ENCODE measurements around the gene INPP5F. TPM values are rescaled to one million over a fixed set of nuclear protein-coding genes. Genes with fewer than 3 reads are reported as not detected.

The INPP5F gene
- total and polyA plus RNA-seq, 2 donors (not counting 1 experiment from before 2014, with no cell fraction given), result 11.2 to 37.5 TPM

DNA sequence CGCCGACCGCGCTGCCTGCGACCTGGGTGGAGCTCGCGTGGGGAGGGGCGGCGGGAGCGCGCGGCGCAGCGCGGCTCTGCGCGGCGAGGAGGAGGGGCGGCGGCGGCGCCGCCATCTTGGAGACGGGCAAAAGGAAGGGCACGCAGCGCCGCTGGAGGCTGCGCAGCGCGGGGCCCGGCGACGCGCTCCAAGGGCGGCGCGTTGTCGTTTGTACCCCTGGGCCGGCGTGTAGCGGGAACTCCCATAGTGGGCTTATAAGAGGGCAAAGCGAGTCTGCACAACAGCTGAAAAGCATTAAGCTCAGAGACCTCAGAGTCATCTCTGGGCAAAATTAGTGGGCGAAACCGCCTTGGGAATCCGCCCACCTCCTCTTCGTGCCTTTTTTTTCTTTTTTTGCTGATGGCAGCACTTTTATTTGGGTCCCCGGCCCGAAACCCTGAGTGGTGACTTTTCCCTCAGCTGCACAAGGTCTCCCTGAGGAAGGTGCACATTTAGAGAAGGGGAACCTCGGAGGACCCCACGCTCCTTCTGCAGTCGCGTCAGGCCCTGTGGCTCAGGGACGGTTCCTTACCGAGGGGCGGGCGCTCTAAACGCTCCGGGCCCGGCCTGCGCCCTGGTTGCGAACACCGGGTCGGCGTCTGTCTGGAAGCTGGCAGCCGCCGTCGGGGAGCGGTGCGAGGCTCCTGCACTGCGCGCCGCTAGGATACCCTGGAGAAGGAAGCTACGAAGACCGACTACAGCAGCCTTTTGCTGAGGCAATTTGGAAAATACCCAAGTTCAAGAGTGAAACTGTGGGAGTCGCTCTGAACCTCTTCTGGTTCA, 147.2 kb downstream of the INPP5F start:
- H3K27ac ChIP-seq (ENCODE audit: low read length in 2 of 2), result peak overlapping the region; percentile 83
- peak overlapping the region; percentile 71 to 90 (median 89) for H3K4me3 ChIP-seq (ENCODE audit: control extremely low read depth in 1 of 5, extremely low read depth in 1 of 5, insufficient read depth in 1 of 5, low read depth in 2 of 5, low read length in 4 of 5)
- no peaks in the 10 kb centered on the region for H3K27me3 ChIP-seq (replicated peaks in 1 of 4; ENCODE audit: control extremely low read depth in 1 of 4, control insufficient read depth in 3 of 4, insufficient read depth in 4 of 4, low read length in 3 of 4)
- peak; percentile 96 for DNase-seq
- no peaks in the 10 kb centered on the region for H3K36me3 ChIP-seq (replicated peaks in 1 of 2; ENCODE audit: control extremely low read depth in 1 of 2, control insufficient read depth in 1 of 2, extremely low read depth in 1 of 2, insufficient read depth in 2 of 2, low read length in 1 of 2)
- CTCF ChIA-PET, result interaction anchor here (0.7 to 5.6 kb wide), 13 partner anchors 9 to 383 kb away, joined by 3 to 55 read pairs (median 3); partner anchors contain the start of gene SEC23IP
- Mint-ChIP-seq H3K4me1 (peaks cover 33% of the 10 kb centered on the region), H3K27ac (peak overlapping the region; percentile 86), H3K9me3 (ENCODE audit: insufficient read depth) (no peaks in the 10 kb centered on the region), H3K4me3 (peak overlapping the region; percentile 91), H3K27me3 (no peaks in the 10 kb centered on the region)
- TF ChIP-seq, protein P1, sequence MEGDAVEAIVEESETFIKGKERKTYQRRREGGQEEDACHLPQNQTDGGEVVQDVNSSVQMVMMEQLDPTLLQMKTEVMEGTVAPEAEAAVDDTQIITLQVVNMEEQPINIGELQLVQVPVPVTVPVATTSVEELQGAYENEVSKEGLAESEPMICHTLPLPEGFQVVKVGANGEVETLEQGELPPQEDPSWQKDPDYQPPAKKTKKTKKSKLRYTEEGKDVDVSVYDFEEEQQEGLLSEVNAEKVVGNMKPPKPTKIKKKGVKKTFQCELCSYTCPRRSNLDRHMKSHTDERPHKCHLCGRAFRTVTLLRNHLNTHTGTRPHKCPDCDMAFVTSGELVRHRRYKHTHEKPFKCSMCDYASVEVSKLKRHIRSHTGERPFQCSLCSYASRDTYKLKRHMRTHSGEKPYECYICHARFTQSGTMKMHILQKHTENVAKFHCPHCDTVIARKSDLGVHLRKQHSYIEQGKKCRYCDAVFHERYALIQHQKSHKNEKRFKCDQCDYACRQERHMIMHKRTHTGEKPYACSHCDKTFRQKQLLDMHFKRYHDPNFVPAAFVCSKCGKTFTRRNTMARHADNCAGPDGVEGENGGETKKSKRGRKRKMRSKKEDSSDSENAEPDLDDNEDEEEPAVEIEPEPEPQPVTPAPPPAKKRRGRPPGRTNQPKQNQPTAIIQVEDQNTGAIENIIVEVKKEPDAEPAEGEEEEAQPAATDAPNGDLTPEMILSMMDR (IDR thresholded peaks at IDR 0.05), result no peak
- TF ChIP-seq EZH2 (IDR thresholded peaks at IDR 0.05; ENCODE audit: borderline replicate concordance, insufficient read depth, low read depth, low read length, poor library complexity, severe bottlenecking), result no peak
- intact Hi-C loops (cut with micrococcal nuclease), result loop anchor here (1.0 to 5.0 kb wide), 9 partner anchors 19 to 979 kb away; partner anchors contain the start of genes GRK5, INPP5F, PRDX3 and SEC23IP
- H3K4me2 ChIP-seq (replicated peaks; ENCODE audit: low read depth, low read length, poor library complexity, severe bottlenecking), result peak overlapping the region; percentile 88
- peak; percentile 92 for ATAC-seq (ENCODE audit: low read depth)
- peak overlapping the region; percentile 83 for H3K9ac ChIP-seq (ENCODE audit: low read length)
- peaks cover 22 to 23% of the 10 kb centered on the region in 2 donors for H3K4me1 ChIP-seq (ENCODE audit: control insufficient read depth in 2 of 2, insufficient read depth in 2 of 2, low read length in 2 of 2)
- H4K20me1 ChIP-seq (ENCODE audit: control insufficient read depth, insufficient read depth, low read length, poor library complexity, severe bottlenecking), result peaks cover 29% of the 10 kb centered on the region
- peaks cover 42% of the 10 kb centered on the region for H3K79me2 ChIP-seq (ENCODE audit: control insufficient read depth, insufficient read depth, low read length)
- H3K9me3 ChIP-seq (ENCODE audit: control extremely low read depth in 1 of 3, control insufficient read depth in 2 of 3, insufficient read depth in 1 of 3, low read length in 2 of 3), result no peaks in the 10 kb centered on the region
- H2AFZ ChIP-seq (ENCODE audit: insufficient read depth, low read depth, low read length, poor library complexity, severe bottlenecking), result peak overlapping the region; percentile 89
- WGBS (ENCODE audit: insufficient coverage), result under 1% methylated on average over 74 of the region's 75 CpGs
- POLR2A ChIA-PET, result interaction anchor here (0.7 to 2.4 kb wide), 6 partner anchors 10 to 276 kb away, joined by 4 to 11 read pairs (median 6); partner anchors contain the start of genes BAG3, SEC23IP and TIAL1

GRCh38 chr10:119878524-119878923, 152.7 kb downstream of the INPP5F start:
- Mint-ChIP-seq H3K27me3 (no peaks in the 10 kb centered on the region), H3K4me1 (peaks cover 5% of the 10 kb centered on the region), H3K27ac (no peak overlapping the region), H3K4me3 (no peak overlapping the region), H3K9me3 (ENCODE audit: insufficient read depth) (no peaks in the 10 kb centered on the region)
- DNase-seq, result no peak
- Histone ChIP-seq H3K4me3 (ENCODE audit: control extremely low read depth in 1 of 5, extremely low read depth in 1 of 5, insufficient read depth in 1 of 5, low read depth in 2 of 5, low read length in 4 of 5) (no peak overlapping the region), H3K9me3 (ENCODE audit: control extremely low read depth in 1 of 3, control insufficient read depth in 2 of 3, insufficient read depth in 1 of 3, low read length in 2 of 3) (no peaks in the 10 kb centered on the region), H3K4me2 (replicated peaks; ENCODE audit: low read depth, low read length, poor library complexity, severe bottlenecking) (no peak overlapping the region), H3K27ac (ENCODE audit: low read length in 2 of 2) (no peak overlapping the region), H3K9ac (ENCODE audit: low read length) (no peak overlapping the region), H3K36me3 (replicated peaks in 1 of 2; ENCODE audit: control extremely low read depth in 1 of 2, control insufficient read depth in 1 of 2, extremely low read depth in 1 of 2, insufficient read depth in 2 of 2, low read length in 1 of 2) (no peaks in the 10 kb centered on the region), H4K20me1 (ENCODE audit: control insufficient read depth, insufficient read depth, low read length, poor library complexity, severe bottlenecking) (no peaks in the 10 kb centered on the region), H3K4me1 (ENCODE audit: control insufficient read depth in 2 of 2, insufficient read depth in 2 of 2, low read length in 2 of 2) (peaks cover 6 to 7% of the 10 kb centered on the region in 2 donors), H3K79me2 (ENCODE audit: control insufficient read depth, insufficient read depth, low read length) (no peaks in the 10 kb centered on the region), H3K27me3 (replicated peaks in 1 of 4; ENCODE audit: control extremely low read depth in 1 of 4, control insufficient read depth in 3 of 4, insufficient read depth in 4 of 4, low read length in 3 of 4) (no peaks in the 10 kb centered on the region), H2AFZ (ENCODE audit: insufficient read depth, low read depth, low read length, poor library complexity, severe bottlenecking) (no peak overlapping the region)
- WGBS (ENCODE audit: insufficient coverage), result 100% methylated on average over 1 of the region's 2 CpGs
- ChIA-PET CTCF (no interaction called here), POLR2A (no interaction called here)
- no peak for ATAC-seq (ENCODE audit: low read depth)
- TF ChIP-seq, protein P1 (IDR thresholded peaks at IDR 0.05), result no peak
- TF ChIP-seq EZH2 (IDR thresholded peaks at IDR 0.05; ENCODE audit: borderline replicate concordance, insufficient read depth, low read depth, low read length, poor library complexity, severe bottlenecking), result no peak
- intact Hi-C loops (cut with micrococcal nuclease), result no loop called here

Data from B cell (primary cell).